ELR (cell line): ENCODE measurements around the gene MCF2.

Experiments
- DNase-seq: peaks from one replicate; pipeline ENCODE4 v3.0.0-alpha.2; 2015; ENCODE audit warnings: low read depth

Gene MCF2

GRCh38 chrX:139585613-139586012, 122.4 kb downstream of the MCF2 start:
- no peak for DNase-seq

GRCh38 chrX:139581068-139581467, 126.9 kb downstream of the MCF2 start:
- no peak for DNase-seq

- DNase-seq, result no peak
Observed at GRCh38 chrX:139566981-139567380, 141.0 kb downstream of the MCF2 start.

GRCh38 chrX:139563251-139563650, 144.7 kb downstream of the MCF2 start:
- DNase-seq, result no peak

- DNase-seq, result no peak
Observed at GRCh38 chrX:139560221-139560620, 147.7 kb downstream of the MCF2 start.

- peak; percentile 53 for DNase-seq
Observed at GRCh38 chrX:139559383-139560042, 148.5 kb downstream of the MCF2 start.

- no peak for DNase-seq
Observed at GRCh38 chrX:139554991-139555675, 152.8 kb downstream of the MCF2 start.

- no peak for DNase-seq
Observed at GRCh38 chrX:139554376-139554775, 153.6 kb downstream of the MCF2 start.

GRCh38 chrX:139544591-139544990, 163.4 kb downstream of the MCF2 start:
- DNase-seq, result no peak

GRCh38 chrX:139543920-139544319, 164.0 kb downstream of the MCF2 start:
- DNase-seq, result no peak

GRCh38 chrX:139542652-139543051, 165.3 kb downstream of the MCF2 start:
- no peak for DNase-seq

GRCh38 chrX:139538907-139539790, 168.8 kb downstream of the MCF2 start:
- DNase-seq, result no peak

GRCh38 chrX:139533444-139533843, 174.5 kb downstream of the MCF2 start:
- no peak for DNase-seq

GRCh38 chrX:139532834-139533233, 175.1 kb downstream of the MCF2 start:
- DNase-seq, result no peak
